NCI-H510A (cell line): ENCODE data around the gene SIDT2.
A peak's percentile ranks its signal among the peaks of the same experiment; 100 is the strongest.
"Not testable (repeated sequence)": the region's sequence is repeated elsewhere in the genome, so short reads cannot be mapped to it uniquely, and the experiment has no call there.

Experiments
- DNase-seq: peaks from one replicate; lab custom pipeline; 2025; lab: John Stamatoyannopoulos, UW

SIDT2 gene

GRCh38 chr11:117178210-117179034, at the start of gene SIDT2:
SIDT2 (plus strand) TSS chr11:117178743; CDS start chr11:117179264, 521 bp downstream.
- peak; percentile 93 for DNase-seq

- DNase-seq = not testable (repeated sequence)
Observed at GRCh38 chr11:117130396-117130795, 48.1 kb upstream of the SIDT2 start.

- DNase-seq = no peak
Observed at GRCh38 chr11:117130879-117131278, 47.7 kb upstream of the SIDT2 start.

GRCh38 chr11:117134431-117134830, 44.1 kb upstream of the SIDT2 start:
- DNase-seq = no peak

DNA sequence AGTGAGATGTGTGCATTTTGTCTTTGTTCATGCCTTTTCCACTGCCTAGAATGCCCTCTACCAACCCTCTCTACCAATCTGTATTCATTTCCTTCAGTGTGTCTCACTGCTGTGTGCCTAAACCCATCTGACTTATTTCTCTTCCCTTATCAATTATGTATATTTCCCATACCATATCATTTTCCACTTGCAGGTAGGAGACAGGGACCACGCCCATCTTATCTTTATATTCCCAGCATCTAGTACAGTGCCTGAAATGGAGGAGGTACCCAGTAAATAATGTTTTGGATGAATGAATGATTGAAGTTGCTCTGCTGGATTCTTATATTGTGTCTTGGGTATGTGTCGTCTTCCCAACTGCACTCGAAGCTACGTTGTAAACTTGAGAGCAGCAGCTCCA, 43.6 kb upstream of the SIDT2 start:
- not testable (repeated sequence) for DNase-seq

- DNase-seq = not testable (repeated sequence)
Observed at GRCh38 chr11:117137223-117138086, 41.1 kb upstream of the SIDT2 start.

- DNase-seq = peak; percentile 53
Observed at GRCh38 chr11:117143390-117143789, 35.2 kb upstream of the SIDT2 start.

DNA sequence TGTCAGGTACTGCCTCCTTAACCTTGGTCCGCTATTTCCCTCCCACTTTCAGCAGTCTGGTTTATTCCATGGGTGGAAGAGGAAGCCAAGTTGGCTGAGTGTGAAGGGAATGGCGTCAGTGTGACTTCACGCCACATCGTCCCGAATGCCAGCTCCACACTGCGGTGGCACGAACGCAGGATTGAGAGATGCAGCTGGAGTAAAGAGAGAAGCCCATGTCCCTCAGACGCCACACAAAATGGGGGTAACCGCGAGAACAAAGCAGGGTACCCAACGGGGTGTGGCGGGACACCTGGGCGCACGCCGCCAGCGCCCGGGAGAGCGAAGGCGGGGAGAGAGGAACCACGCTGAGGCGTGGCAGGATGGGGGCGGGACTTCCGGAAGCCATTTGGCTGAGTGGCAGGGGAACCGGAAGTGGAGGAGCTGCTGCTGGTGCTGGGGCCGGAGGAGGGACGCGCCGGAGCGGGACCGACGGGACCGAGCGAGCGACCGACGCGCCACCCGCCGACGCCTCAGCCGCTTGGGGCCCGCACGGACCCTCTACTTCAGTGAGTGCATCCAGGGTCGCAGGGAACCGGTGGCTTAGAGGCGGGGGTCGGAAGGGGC, 34.6 kb upstream of the SIDT2 start, which contains the start of gene PAFAH1B2:
TSS of gene PAFAH1B2 (plus strand) at position 417 of the 606 bp plus-strand sequence. CDS start 8,161 bp downstream, outside the sequence.
- DNase-seq = peak; percentile 92

DNA sequence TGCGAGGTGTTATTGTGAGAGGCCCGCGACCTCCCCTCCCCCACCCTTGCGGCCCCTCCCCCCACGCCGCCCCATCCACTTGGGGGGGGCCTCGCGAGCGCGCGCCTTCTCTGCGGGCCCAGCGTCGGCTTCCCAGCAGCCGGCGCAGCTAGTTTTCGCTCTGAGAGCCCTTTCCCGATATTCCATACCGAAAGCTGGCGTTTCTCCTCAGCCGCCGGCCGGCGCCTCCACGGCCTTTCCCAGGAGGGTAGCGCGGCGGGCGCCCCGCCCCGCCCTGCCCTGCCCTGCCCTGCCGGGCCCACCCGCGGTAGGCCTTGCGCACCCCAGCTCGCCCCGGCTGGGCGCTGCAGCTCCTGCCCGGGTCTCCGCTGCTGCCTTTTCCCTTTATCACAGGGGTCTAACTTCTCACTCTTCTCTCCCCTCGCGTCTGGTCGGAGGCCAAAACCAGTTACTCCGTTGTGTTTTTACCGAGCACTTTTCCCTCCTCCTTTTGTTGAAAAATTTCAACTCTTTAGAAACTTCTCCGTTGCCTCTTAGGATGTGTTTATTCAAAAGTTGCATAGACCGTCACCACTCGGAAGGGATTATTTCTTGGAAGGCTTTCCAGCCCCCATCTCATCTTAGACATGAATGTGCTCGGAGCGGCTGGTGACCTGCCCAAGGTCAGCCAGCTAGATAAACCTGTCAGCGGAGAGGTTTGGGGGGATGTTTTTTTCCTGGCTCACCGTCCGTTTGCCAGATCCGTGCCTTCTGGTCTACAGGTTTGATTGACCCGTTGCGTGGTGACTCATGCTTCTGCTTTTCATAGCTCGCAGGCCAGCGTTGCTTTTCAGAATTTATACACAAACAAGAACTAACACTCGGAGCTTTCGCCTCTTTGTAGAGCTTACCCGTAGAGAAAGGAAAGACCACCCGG, 33.8 kb upstream of the SIDT2 start:
- DNase-seq = no peak

DNA sequence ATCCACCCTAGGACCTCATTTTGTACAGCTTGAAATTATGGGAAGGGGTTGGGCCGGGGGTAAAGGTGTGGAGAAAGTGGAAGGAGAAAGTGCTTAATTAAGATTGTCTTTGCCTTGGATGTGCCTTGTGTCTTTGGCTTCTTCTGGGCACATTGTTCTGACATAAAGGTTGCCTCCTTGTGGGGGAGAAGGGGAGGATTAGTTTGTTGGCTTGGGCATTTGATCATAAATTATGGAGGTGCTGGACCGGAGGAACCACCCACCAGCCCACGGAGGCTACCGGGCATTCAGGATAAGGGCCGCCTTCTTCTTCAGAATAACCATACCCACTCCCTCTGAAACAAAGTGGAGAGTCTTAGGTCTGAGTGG, 33.2 kb upstream of the SIDT2 start:
- DNase-seq = no peak

DNA sequence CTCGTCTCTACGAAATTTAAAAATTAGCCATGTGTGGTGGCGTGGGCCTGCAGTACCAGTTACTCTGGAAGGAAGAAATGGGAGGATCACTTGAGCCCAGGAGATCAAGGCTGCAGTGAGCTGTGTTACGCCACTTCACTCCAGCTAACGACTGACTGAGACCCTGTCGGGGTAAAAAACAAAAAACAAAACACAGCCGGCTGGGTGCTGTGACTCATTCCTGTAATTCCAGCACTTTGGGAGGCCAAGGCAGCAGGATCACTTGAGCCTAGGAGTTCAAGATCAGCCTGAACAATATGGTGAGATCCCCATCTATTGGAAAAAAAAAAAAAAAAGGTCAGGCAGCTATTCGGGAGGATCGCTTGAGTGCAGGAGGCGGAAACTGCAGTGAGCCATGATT, 32.0 kb upstream of the SIDT2 start:
- DNase-seq = no peak

DNA sequence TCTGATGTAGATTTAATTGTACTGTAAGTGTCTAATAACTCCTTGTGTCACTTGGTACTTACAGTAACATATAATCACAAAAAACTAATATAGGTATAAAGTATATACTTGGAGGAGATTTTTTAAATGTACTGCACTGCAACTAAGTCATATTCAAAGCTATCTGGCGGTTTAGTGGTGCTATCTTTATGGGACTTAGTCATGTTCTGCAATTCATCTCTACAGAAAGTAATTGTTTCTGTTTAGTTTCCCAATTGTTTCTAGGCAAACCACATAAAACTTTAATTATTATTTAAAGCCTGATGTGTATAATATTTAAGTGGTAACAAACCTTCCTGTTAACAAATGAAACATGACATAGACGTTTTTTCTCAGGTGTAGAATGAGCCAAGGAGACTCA, 26.5 kb upstream of the SIDT2 start:
- DNase-seq = no peak

GRCh38 chr11:117154468-117154867, 24.1 kb upstream of the SIDT2 start:
- no peak for DNase-seq

DNA sequence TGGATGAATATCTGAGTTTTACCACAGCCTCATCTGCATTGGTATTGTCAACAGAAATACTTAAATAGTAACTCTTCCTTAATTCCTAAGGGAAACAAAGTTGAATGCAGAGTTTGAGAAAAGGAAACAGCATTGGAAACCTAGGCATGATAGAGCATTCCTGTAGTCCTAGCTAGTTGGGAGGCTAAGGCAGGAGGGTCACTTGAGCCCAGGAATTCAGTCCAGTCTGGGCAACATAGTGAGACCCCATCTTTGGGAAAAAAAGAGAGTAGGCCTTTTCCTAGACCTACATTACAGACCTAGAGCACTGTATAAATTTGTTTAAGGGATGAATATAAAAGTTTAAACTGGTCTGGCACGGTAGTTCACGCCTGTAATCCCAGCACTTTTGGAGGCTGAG, 21.0 kb upstream of the SIDT2 start:
- no peak for DNase-seq

- DNase-seq = no peak
Observed at GRCh38 chr11:117159892-117160291, 18.7 kb upstream of the SIDT2 start.

DNA sequence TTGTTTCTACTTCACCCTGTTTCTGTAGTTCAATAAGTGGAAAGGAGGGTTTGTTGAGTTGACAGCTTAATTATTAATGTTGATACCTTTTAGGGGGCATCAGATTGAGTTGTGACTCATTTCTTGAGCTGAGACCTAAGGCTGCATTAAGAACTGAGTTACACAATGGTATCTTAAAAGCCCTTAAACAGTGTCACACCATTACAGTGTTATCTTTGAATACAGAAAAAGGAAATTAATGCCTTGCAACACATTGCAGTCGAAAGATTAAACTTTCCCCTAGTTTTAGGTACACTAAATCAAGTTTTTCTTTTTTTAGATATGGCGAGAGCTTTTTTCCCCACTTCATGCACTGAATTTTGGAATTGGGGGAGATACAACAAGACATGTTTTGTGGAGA, 17.7 kb upstream of the SIDT2 start:
- DNase-seq = no peak

- no peak for DNase-seq
Observed at GRCh38 chr11:117166491-117166890, 12.1 kb upstream of the SIDT2 start.

GRCh38 chr11:117169736-117170135, 8.8 kb upstream of the SIDT2 start:
- no peak for DNase-seq

GRCh38 chr11:117170210-117170609, 8.3 kb upstream of the SIDT2 start:
- no peak for DNase-seq

DNA sequence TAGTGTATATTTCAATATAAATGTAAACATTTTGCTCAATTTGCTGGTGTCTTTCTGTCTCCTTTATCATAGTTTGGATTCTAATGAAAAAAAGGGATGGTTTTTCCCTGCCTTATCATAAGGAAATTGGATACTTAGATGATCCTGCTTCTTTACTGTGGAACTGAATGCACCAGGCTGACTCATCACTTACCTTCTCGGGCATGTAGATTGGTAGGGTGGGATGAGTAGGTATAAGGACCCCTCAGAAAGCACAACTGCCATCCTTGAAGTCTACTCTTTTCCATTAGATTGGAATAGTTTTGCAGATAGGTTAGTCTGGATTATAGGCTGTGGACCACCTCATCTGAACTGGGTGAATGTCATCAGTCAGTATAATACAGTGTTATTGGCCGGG, 7.5 kb upstream of the SIDT2 start:
- no peak for DNase-seq

DNA sequence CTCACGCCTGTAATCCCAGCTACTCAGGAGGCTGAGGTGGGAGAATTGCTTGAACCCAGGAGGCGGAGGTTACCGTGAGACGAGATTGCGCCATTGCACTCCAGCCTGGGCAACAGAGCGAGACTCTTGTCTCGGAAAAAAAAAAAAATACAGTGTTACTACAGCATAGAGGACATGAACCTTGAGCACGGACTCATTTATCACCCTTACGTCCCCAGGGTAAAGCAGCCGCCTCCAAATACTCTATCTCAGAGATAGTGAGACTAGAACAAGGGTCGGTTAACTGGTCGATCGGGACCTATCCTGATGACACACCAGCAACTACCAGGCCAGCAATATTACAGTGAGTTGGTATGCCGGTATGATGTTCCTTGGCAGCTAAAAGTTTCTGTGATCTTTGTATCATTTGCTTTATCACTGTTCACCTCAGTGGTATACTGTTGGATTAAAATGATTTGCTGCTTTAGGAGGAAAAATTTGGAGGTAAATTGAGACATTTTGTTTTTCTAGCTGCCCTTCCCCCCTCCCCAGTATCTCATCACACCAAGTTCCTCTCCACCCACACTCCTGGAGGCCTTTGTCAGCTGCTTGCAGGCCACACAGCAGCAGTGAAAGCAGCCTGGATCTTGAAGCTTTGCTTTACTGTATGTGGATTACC, 7.0 kb upstream of the SIDT2 start:
- DNase-seq = no peak
